GF-D8 (cell line): ENCODE results near the gene AGAP1.

Source experiments
- DNase-seq: peaks from one replicate; lab custom pipeline; 2025; lab: John Stamatoyannopoulos, UW

Gene AGAP1

GRCh38 chr2:235493775-235494715 lies at the start of gene AGAP1:
Gene AGAP1, plus strand, starts transcription at chr2:235494043.
- no peak for DNase-seq

DNA sequence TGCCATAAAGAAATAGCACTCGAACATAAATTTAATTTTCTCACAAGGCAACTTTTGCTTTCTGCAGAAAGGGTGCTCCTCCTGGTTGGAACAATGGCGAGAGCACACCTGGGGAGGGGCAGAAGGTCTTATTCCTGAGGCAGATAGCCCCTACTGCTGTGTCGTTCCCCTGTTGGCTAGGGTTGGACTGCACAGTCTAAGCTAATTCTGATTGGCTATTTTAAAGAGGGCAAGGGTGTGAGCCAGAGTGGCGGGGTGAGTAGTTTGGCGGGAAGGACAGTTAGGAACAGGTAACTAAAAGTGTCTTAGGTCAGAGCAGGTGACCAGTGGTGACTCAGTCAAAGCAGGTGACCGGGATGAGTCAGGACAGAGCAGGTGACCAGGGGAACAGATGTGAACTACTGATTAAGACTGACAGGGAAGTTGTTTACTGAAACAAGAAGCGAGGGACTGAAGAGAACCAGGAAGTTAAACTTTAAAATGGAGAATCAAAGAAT lies 49.7 kb upstream of the AGAP1 start:
- DNase-seq, result no peak

DNA sequence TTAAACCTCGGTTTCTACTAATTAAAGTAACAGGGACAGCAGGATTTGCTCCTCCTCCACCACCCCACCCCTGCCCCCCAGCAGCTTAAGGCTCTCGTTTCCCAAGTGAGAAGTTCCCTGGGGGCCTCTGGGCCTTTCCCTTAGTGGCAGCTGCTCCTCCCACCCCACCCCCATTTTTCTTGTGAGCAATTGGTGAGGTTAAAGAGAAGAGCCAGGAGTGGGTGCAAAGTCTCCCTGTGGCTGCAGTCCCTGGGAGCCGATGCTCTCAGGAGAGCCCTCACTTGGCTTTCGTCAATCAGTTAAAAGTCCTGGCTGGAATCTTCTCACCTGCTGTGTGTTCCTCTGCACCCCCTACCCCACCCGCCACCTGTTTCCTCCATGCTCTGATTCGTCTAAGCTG lies 48.7 kb upstream of the AGAP1 start:
- DNase-seq, result no peak

DNA sequence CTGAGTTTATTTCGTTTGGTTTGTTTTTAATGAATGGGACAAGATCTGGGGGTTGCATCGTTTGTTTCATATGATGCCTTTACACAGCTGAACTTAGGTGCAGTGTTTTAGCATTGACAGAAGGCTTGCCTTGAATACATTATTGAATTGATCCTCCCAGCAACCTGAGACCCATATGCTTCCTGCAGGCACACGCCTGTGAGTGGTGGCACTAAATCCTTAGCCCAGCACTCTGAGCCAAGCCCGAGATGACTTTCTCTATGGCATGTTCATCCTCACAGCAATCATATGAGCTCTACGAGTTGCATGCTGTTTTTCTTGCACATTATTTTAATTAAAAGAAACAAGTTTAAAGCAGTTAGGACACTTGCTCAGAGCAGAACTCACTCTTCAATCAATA lies 47.8 kb upstream of the AGAP1 start:
- DNase-seq, result no peak

DNA sequence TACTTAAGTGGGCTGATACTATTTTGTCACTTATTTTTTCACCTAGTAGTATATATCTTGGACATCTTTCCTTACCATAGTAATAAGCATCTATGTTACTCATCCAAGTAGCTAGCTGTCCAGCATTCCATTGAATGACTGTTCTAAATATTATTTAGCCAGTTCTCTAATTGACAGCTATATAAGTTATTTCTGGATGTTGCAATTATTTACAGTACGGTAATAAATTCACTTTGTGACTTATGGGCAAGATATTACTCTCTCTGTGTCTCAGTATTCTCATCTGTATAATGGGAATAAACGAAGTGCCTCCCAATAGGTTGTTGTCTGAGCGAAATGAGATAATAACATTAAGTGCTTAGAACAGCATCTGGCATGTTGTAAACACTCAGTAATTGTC lies 46.6 kb upstream of the AGAP1 start:
- no peak for DNase-seq

- no peak for DNase-seq
These were observed 44.3 kb upstream of the AGAP1 start for GRCh38 chr2:235449568-235449967.

DNA sequence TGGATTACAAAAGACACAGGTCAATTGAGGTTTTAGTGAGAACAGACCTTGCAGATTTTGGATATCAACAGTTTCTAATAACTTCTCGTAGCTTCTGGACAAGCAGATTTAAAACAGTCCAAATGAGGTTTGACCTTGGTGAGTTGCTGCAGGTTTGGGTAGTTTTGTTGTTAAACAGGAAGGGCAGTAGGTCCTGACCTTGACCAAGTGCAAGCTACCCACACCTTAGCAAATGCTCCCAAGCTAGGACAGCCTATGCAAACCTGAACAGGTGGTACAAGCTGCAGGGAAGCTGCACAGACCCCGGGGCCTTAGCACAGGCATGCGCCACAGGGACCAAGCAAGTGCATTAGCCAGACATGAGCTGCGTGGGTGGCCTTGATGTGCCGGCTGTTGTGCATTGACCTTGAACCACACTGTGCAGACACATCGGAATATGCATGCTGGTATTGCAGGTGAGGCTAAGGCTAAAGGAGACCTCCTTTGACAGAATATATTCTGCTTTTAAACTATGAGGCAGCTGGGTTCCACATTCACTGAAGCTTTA lies 40.2 kb upstream of the AGAP1 start:
- no peak for DNase-seq

DNA sequence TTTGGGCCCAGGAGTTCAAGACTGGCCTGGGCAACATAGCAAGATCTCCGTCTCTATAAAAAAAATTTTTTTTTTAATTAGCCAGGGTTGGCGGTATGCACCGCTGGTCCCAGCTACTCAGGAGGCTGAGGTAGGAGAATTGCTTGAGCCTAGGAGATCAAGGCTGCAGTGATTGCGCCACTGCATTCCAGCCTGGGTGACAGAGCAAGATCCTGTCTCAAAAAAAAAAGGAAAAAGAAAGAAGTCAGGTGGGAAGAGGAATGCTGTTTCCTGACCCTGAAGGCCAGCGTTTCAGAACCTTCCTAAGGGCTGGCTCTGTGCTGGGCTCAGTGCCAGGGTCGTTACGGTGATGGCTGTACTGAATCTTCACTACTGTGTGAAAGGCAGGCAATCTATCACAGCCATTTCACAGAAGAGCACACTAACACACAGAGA lies 35.0 kb upstream of the AGAP1 start:
- no peak for DNase-seq

GRCh38 chr2:235460548-235461047 lies 33.2 kb upstream of the AGAP1 start:
- DNase-seq, result no peak

DNA sequence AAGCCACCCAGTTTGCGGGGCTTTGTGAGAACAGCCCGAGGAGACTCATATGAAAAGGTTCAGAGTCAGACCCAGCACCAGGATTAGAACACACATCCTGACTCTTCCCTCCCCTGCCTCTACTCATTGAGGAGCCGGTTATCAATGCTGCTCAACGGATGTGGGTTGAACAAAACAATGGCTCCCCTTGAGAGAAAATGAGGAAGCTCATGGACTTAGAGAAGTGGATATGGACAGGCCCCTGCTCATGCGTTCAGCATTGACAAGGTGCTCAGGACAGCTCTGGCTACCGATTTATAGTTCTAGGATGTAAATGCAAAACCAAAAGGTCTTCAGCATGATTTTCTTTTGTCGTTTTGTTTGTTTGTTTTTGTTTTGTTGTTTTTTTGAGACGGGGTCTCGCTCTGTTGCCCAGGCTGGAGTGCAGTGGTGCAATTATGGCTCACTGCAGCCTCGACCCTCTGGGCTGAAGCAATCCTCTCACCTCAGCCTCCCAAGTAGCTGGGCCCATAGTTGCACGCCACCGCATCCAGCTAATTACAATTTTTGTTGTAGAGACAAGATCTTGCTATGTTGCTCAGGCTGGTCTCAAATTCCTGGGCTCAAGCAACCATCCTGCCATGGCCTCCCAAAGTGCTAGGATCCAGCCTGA lies 32.0 kb upstream of the AGAP1 start:
- DNase-seq, result no peak

DNA sequence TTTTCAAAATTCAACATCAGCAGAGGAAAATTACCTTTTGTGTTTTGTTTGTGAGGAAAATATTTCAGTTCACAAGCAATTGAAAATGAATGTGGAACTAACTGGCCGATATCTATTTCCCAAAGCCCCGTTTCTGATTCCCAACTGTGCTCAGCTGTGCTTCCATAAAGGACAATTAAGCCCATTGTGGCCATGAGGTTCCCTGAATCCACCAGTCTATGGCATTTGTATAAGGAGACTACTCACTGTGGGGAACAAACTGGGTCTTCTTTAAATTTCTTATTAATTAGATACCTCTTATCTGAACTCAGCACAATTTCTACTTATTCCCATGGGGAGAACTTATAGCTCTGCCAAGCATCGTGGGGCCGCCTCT lies 31.4 kb upstream of the AGAP1 start:
- no peak for DNase-seq

- DNase-seq, result no peak
These were observed 29.9 kb upstream of the AGAP1 start for GRCh38 chr2:235463893-235464292.

GRCh38 chr2:235467588-235467987 lies 26.3 kb upstream of the AGAP1 start:
- no peak for DNase-seq

DNA sequence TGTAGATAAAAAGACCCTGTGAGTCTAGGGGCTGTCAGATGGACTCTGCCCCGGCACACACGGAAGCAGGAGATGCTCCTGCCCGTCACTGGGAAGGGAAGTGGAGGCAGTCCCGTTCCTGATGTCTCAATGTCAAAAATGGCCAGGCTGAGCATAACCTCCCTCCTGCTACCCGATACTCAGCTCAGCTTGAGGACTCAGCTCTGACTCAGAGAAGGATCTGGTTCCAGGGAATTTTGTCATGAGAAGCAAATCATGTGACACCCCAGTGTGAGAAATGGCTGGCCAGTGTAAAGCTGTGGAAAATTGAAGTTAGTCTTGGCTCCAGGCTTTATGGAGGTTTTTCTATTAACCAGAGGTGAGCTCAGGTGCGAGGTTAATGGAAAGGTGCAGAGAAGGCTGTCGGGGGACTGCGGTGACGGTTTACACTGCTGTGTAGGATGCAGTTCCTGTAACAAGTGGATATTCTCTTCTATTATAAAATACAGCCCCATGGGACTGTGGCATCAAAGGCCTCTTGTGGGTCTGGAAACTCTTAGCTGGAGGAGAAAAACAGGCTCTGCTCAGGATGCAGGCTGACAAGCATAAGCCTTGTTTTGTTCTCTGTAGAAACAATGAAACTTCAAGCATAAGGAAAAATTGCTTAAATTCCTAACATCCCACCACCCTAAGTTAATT lies 24.7 kb upstream of the AGAP1 start:
- DNase-seq, result no peak

DNA sequence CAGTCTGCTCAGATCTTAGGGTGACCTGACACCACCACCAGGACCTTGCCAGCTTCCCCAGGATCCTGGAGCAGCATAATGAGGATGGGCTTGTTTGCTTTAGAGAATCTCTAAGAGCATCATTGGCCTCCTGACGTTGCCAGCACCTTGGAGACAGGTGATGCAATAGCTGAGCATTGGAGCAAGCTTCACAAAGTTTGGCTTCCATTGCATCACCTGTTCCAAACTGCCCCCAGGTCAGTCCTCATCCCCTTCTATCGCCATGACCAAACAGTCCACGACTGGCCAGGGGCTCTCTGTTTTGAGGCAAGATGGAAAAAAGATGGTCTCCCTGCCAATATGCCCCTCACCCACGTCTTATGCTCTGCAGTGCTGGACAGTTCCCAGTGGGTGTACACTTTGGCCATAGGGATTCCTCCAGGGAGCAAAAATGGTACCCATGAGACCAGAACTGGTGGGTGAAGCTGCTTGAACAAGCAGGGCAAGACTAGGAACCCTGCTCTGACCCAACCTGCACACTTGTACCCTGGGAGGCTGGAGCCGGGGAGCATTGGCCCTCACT lies 22.6 kb upstream of the AGAP1 start:
- no peak for DNase-seq

GRCh38 chr2:235472443-235472842 lies 21.4 kb upstream of the AGAP1 start:
- no peak for DNase-seq

GRCh38 chr2:235478609-235479008 lies 15.2 kb upstream of the AGAP1 start:
- no peak for DNase-seq

GRCh38 chr2:235479604-235480003 lies 14.2 kb upstream of the AGAP1 start:
- no peak for DNase-seq

GRCh38 chr2:235480614-235481013 lies 13.2 kb upstream of the AGAP1 start:
- no peak for DNase-seq

GRCh38 chr2:235483313-235483712 lies 10.5 kb upstream of the AGAP1 start:
- no peak for DNase-seq

- DNase-seq, result no peak
These were observed 8.5 kb upstream of the AGAP1 start for GRCh38 chr2:235485362-235485761.

DNA sequence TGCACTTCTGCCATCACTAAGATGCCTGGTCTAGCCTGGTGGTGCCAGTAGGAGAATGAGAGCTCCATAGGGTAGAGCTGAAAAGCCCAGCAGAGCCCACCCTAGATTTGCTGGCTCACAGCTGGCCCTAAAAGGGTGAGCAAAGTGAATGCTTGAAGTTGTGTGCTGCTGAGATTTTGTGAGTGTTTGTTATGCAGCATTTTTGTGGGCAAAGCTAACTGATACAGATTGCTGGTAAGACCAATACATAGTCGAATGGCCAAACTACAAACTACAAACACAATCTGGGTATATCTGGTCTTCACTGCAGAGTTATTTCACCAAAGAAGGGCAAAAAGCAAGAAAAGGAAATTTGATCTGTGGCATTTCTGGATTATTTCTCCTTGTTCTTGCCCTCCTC lies 7.1 kb upstream of the AGAP1 start:
- DNase-seq, result no peak
